HCT116 (cell line): Measurements from ENCODE around the gene PCSK6. TPM values are rescaled to one million over a fixed set of nuclear protein-coding genes. Genes with fewer than 3 reads are reported as not detected.

ENCODE experiments used
- ATAC-seq: fragments of 200-7000 bp; cut with Tn5 transposase; 2 replicates; pipeline ENCODE4 v1.9.1; 2020; ENCODE audit warnings: mild to moderate bottlenecking, moderate library complexity
- BruUV-seq: library from RNA; stranded (reverse); fragments of 400-500 nt; replicated peaks from 2 replicates; lab custom pipeline; 2021; lab: Mats Ljungman, UMichigan
- CTCF ChIA-PET: fragments of 300-600 bp; sonication (Branson Sonifier 250); formaldehyde crosslinking; loops from one replicate; lab custom pipeline; 2021; ENCODE audit warnings: antibody characterized with exemption; lab: Charles Lee
- POLR2A ChIA-PET: fragments of 300-600, 350-600 bp; sonication (Branson Sonifier 250); formaldehyde crosslinking; loops from one replicate; lab custom pipeline; 2021; ENCODE audit warnings: antibody characterized with exemption; lab: Charles Lee
- RAD21 ChIA-PET, 2 experiments: fragments of 300-600 bp; sonication (Branson Sonifier 250); formaldehyde crosslinking; loops; one replicate each; lab custom pipeline; 2023; ENCODE audit warnings: low total read pairs in 2 of 2; ENCODE audit not compliant: uncharacterized antibody in 2 of 2, unreplicated experiment in 2 of 2, low non-redundant PET in 1 of 2; lab: Charles Lee
- DNase-seq: peaks from one replicate; pipeline ENCODE4 v3.0.0-alpha.2; 2010; ENCODE audit warnings: low read depth, low spot score
- H2AFZ ChIP-seq: fragments of 200-600 bp; shearing (Covaris generic), sonication (generic); 2 replicates; pipeline ENCODE4 v1.6.1; 2017; ENCODE audit warnings: low read depth, mixed run types, mixed read lengths, antibody characterized with exemption, low read length; ENCODE audit not compliant: poor library complexity, severe bottlenecking
- H3K27ac ChIP-seq: 2 replicates; pipeline ENCODE4 v1.5.1; 2012; ENCODE audit warnings: low read depth, low read length
- H3K27me3 ChIP-seq: fragments of 200-600 bp; sonication (generic); 2 replicates; pipeline ENCODE4 v1.6.1; 2016; ENCODE audit warnings: mixed run types, low read length, mixed read lengths; ENCODE audit not compliant: insufficient read depth
- H3K36me3 ChIP-seq, 2 experiments: fragments of 200-500 bp in 1 of 2; fragments of 200-600 bp in 1 of 2; sonication (Bioruptor generic) in 1 of 2; sonication (generic) in 1 of 2; 2 replicates each; pipeline versions ENCODE4 v1.5.1 to v1.6.1; 2014 to 2016; ENCODE audit warnings: low read length in 2 of 2, inconsistent platforms in 1 of 2, mixed read lengths in 1 of 2, mixed run types in 1 of 2; ENCODE audit not compliant: insufficient read depth in 2 of 2, control insufficient read depth in 1 of 2
- H3K4me1 ChIP-seq, 2 experiments: fragments of 200-600 bp in 1 of 2; sonication (generic) in 1 of 2; 2 replicates each; pipeline versions ENCODE4 v1.5.1 to v1.6.1; 2012 to 2017; ENCODE audit warnings: low read length in 2 of 2, inconsistent platforms in 1 of 2, mild to moderate bottlenecking in 1 of 2, mixed read lengths in 1 of 2, mixed run types in 1 of 2, moderate library complexity in 1 of 2; ENCODE audit not compliant: insufficient read depth in 2 of 2, control insufficient read depth in 1 of 2
- H3K4me2 ChIP-seq: fragments of 200-600 bp; sonication (generic); 2 replicates; pipeline ENCODE4 v1.6.1; 2017; ENCODE audit warnings: mixed run types, low read length, mixed read lengths
- H3K4me3 ChIP-seq, 2 experiments: fragments of 200-600 bp in 1 of 2; sonication (generic) in 1 of 2; replicated peaks in 1 of 2; 2 replicates each; pipeline ENCODE4 v1.5.1; 2011 to 2016; ENCODE audit warnings: low read length in 2 of 2, control low read depth in 1 of 2, low read depth in 1 of 2, mild to moderate bottlenecking in 1 of 2, mixed read lengths in 1 of 2, mixed run types in 1 of 2
- H3K79me2 ChIP-seq: fragments of 200-600 bp; sonication (generic); 2 replicates; pipeline ENCODE4 v1.6.1; 2017; ENCODE audit warnings: mild to moderate bottlenecking, mixed run types, low read length, moderate library complexity, mixed read lengths; ENCODE audit not compliant: insufficient read depth
- H3K9ac ChIP-seq: fragments of 200-600 bp; sonication (generic); 2 replicates; pipeline ENCODE4 v1.6.1; 2016; ENCODE audit warnings: low read length, mixed read lengths
- H3K9me2 ChIP-seq: fragments of 200-600 bp; sonication (generic), shearing (Covaris generic); 2 replicates; pipeline ENCODE4 v1.6.1; 2017; ENCODE audit warnings: mixed run types, mild to moderate bottlenecking, moderate library complexity; ENCODE audit not compliant: insufficient read depth
- H3K9me3 ChIP-seq, 2 experiments: fragments of 200-500 bp in 1 of 2; fragments of 200-600 bp in 1 of 2; sonication (Bioruptor generic) in 1 of 2; sonication (generic) in 1 of 2; 2 replicates each; pipeline ENCODE4 v1.6.1; 2014 to 2017; ENCODE audit warnings: low read length in 2 of 2, mixed read lengths in 2 of 2, inconsistent platforms in 1 of 2, low read depth in 1 of 2, mild to moderate bottlenecking in 1 of 2, mixed run types in 1 of 2, moderate library complexity in 1 of 2; ENCODE audit not compliant: control insufficient read depth in 1 of 2, insufficient read depth in 1 of 2
- H4K20me1 ChIP-seq: fragments of 200-600 bp; sonication (generic), shearing (Covaris generic); 2 replicates; pipeline ENCODE4 v1.6.1; 2017; ENCODE audit warnings: mixed run types, mild to moderate bottlenecking, moderate library complexity; ENCODE audit not compliant: insufficient read depth
- CBX3 ChIP-seq: IDR thresholded peaks from 2 replicates; pipeline ENCODE4 v1.6.1; 2012; ENCODE audit warnings: low read depth
- EGR1 ChIP-seq: IDR thresholded peaks from 2 replicates; pipeline ENCODE4 v1.6.1; 2012; ENCODE audit warnings: low read depth
- ELF1 ChIP-seq: IDR thresholded peaks from 2 replicates; pipeline ENCODE4 v1.6.1; 2012; ENCODE audit warnings: low read depth, borderline replicate concordance
- EZH2phosphoT487 ChIP-seq: fragments of 200-600 bp; IDR thresholded peaks from 2 replicates; pipeline ENCODE4 v1.6.1; 2018; ENCODE audit warnings: antibody characterized with exemption, borderline replicate concordance
- POLR2AphosphoS5 ChIP-seq: IDR thresholded peaks from 2 replicates; pipeline ENCODE4 v1.6.1; 2011; ENCODE audit warnings: mild to moderate bottlenecking, low read depth, low read length, moderate library complexity
- RAD21 ChIP-seq: IDR thresholded peaks from 2 replicates; pipeline ENCODE4 v1.6.1; 2012; ENCODE audit warnings: low read depth, mild to moderate bottlenecking
- SIN3A ChIP-seq: IDR thresholded peaks from 2 replicates; pipeline ENCODE4 v1.6.1; 2012; ENCODE audit warnings: low read depth
- SP1 ChIP-seq: IDR thresholded peaks from 2 replicates; pipeline ENCODE4 v1.6.1; 2012; ENCODE audit warnings: low read depth
- SRF ChIP-seq: IDR thresholded peaks from 2 replicates; pipeline ENCODE4 v1.6.1; 2012; ENCODE audit warnings: low read depth
- TCF7L2 ChIP-seq: IDR thresholded peaks from 2 replicates; pipeline ENCODE4 v1.7.0; 2011; ENCODE audit warnings: borderline replicate concordance, inconsistent platforms; ENCODE audit not compliant: insufficient read depth, insufficient read length; ENCODE audit errors: extremely low read depth
- ZFX ChIP-seq: fragments of 450-650 bp; IDR thresholded peaks from 2 replicates; pipeline ENCODE4 v1.6.1; 2017
- intact Hi-C: fragments of 100-400 bp; cut with micrococcal nuclease; formaldehyde crosslinking; loops from 2 replicates; pipeline ENCODE4 v1.10.0; 2022
- total RNA-seq: library from RNA; stranded (reverse); gene quantifications from one replicate; pipeline ENCODE4 v1.2.1, GENCODE V29; 2021; ENCODE audit not compliant: unreplicated experiment
- TF ChIP-seq, protein P1 (sequence below): IDR thresholded peaks from 2 replicates; pipeline ENCODE4 v1.6.1; 2011; ENCODE audit warnings: mild to moderate bottlenecking, low read length, moderate library complexity; ENCODE audit not compliant: insufficient replicate concordance; ENCODE audit errors: extremely low read depth

PCSK6 gene
- total RNA-seq, 1 experiment from 2014 or later, result 13.5 TPM

DNA sequence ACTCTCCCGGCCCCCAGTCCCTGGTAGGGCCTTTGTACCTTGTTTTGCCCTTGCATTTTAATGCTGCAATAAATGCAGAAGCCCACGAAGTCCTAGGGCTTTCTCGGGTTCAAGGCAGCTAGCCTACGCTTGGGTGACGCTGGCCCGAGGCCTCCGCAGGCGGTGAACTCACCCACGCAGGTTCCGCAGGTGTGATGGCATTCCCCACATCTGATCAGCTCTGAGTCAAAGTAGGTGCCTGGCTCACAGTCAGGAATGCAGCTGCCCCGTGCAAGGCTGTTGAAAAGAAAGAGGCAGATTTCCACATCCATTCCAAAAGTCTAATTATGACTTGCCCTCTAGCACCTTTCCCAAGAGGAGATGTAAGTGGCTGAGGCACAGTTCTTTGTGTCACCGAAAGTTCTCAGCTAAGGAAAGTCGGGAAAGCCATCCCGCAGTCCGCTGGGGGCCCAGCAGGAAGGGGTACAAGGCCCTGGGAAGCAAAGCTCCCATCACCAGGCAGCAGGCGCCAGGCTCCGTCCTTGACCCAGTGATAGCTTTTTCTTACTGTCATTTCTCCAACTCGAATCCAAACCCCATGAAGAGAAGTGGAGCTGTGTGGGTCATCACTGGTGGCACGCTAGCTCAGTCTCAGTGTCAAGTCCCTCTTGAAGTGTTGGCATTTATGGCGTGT lies 171.2 kb downstream of the PCSK6 start:
- ChIA-PET POLR2A (no interaction called here), RAD21 (no interaction called here)
- ATAC-seq, result no peak

DNA sequence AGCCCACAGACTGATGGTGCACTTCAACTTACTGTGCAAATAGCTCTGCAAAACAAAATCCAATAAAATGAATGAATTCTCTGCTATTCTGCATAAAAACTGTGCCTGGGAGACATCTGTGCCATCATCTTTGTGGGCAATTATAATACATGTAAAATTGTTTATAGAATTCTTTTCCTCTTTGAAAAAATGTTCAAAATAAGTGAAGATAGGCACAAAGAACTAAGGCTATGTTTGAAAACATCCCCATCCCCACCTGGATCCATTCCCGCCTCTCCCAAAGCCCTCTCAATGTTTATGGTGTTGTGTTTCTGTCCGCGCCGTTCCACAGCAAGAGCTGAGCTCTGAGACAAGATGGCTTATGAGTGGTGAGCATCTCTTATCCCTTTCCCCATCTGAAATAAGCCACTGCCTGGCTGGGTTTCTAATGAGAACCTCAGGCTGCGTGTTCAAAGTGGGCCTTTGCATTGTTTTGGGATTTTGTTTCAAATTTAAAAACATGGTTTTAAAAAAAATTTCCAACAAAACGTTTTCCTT lies 172.1 kb downstream of the PCSK6 start:
- ChIA-PET POLR2A (no interaction called here), RAD21 (no interaction called here), CTCF (no interaction called here)
- intact Hi-C loops, result no loop called here
- Histone ChIP-seq H3K27ac (no peak overlapping the region), H3K79me2 (no peaks in the 10 kb centered on the region), H4K20me1 (no peaks in the 10 kb centered on the region), H3K36me3 (no peaks in the 10 kb centered on the region), H3K4me2 (no peak overlapping the region), H3K4me3 (no peak overlapping the region), H3K27me3 (no peaks in the 10 kb centered on the region), H3K4me1 (no peaks in the 10 kb centered on the region), H3K9ac (no peak overlapping the region), H3K9me3 (no peaks in the 10 kb centered on the region), H2AFZ (no peak overlapping the region), H3K9me2 (no peaks in the 10 kb centered on the region)
- no TSS peak for BruUV-seq
- ATAC-seq, result no peak
- DNase-seq, result no peak
- no peak for TF ChIP-seq POLR2AphosphoS5
- no peak for TF ChIP-seq ELF1
- TF ChIP-seq SRF, result no peak
- TF ChIP-seq SIN3A, result no peak
- TF ChIP-seq TCF7L2, result no peak
- TF ChIP-seq ZFX, result no peak
- no peak for TF ChIP-seq SP1
- no peak for TF ChIP-seq RAD21
- TF ChIP-seq, protein P1, sequence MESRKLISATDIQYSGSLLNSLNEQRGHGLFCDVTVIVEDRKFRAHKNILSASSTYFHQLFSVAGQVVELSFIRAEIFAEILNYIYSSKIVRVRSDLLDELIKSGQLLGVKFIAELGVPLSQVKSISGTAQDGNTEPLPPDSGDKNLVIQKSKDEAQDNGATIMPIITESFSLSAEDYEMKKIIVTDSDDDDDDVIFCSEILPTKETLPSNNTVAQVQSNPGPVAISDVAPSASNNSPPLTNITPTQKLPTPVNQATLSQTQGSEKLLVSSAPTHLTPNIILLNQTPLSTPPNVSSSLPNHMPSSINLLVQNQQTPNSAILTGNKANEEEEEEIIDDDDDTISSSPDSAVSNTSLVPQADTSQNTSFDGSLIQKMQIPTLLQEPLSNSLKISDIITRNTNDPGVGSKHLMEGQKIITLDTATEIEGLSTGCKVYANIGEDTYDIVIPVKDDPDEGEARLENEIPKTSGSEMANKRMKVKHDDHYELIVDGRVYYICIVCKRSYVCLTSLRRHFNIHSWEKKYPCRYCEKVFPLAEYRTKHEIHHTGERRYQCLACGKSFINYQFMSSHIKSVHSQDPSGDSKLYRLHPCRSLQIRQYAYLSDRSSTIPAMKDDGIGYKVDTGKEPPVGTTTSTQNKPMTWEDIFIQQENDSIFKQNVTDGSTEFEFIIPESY, result no peak
- no peak for TF ChIP-seq EGR1
- TF ChIP-seq CBX3, result no peak
- no peak for TF ChIP-seq EZH2phosphoT487

More for the DNA sequence above, 171.2 kb downstream of the PCSK6 start:
- Histone ChIP-seq H3K9me3 (no peaks in the 10 kb centered on the region), H3K27ac (no peak overlapping the region)
- CTCF ChIA-PET, result no interaction called here
- TF ChIP-seq ELF1 (no peak), SP1 (no peak)
- TF ChIP-seq, protein P1, result no peak
- TF ChIP-seq, all 23 proteins: peak for 0
- Histone ChIP-seq H3K9ac (no peak overlapping the region), H3K4me3 (no peak overlapping the region), H3K4me2 (no peak overlapping the region), H3K4me1 (no peaks in the 10 kb centered on the region), H3K79me2 (no peaks in the 10 kb centered on the region), H2AFZ (no peak overlapping the region), H3K36me3 (no peaks in the 10 kb centered on the region), H3K9me2 (no peaks in the 10 kb centered on the region), H4K20me1 (no peaks in the 10 kb centered on the region), H3K27me3 (no peaks in the 10 kb centered on the region)
- no peak for DNase-seq
- intact Hi-C loops, result no loop called here
- no TSS peak for BruUV-seq
